DOHH2 (cell line): ENCODE results near the gene EXOC3.

ENCODE experiments used
- H3F3A ChIP-seq: fragments of 200-600 bp; sonication (generic), shearing (Covaris generic); 2 replicates; pipeline ENCODE4 v1.6.0; 2016; ENCODE audit warnings: antibody characterized with exemption, mild to moderate bottlenecking; ENCODE audit not compliant: control insufficient read depth, insufficient read depth
- H3K27ac ChIP-seq: fragments of 200-600 bp; sonication (generic); 2 replicates; pipeline ENCODE4 v1.5.1; 2014; ENCODE audit warnings: low read depth, mild to moderate bottlenecking, low read length, moderate library complexity
- H3K27me3 ChIP-seq: fragments of 200-600 bp; sonication (generic); 2 replicates; pipeline ENCODE4 v1.6.1; 2014; ENCODE audit warnings: mild to moderate bottlenecking, low read length, mixed read lengths; ENCODE audit not compliant: control insufficient read depth
- H3K36me3 ChIP-seq: fragments of 200-600 bp; sonication (generic); 2 replicates; pipeline ENCODE4 v1.6.1; 2014; ENCODE audit warnings: mild to moderate bottlenecking, low read length, moderate library complexity, mixed read lengths; ENCODE audit not compliant: control insufficient read depth
- H3K4me1 ChIP-seq: fragments of 200-600 bp; sonication (generic); 2 replicates; pipeline ENCODE4 v1.6.1; 2014; ENCODE audit warnings: mild to moderate bottlenecking, low read length, mixed read lengths; ENCODE audit not compliant: control insufficient read depth
- H3K4me2 ChIP-seq: fragments of 200-600 bp; sonication (generic); 2 replicates; pipeline ENCODE4 v1.6.0; 2014; ENCODE audit warnings: mild to moderate bottlenecking, low read length, moderate library complexity
- H3K4me3 ChIP-seq: fragments of 200-600 bp; sonication (generic); 2 replicates; pipeline ENCODE4 v1.5.1; 2014; ENCODE audit warnings: mild to moderate bottlenecking, low read length, mixed read lengths
- H3K79me2 ChIP-seq: fragments of 200-600 bp; sonication (generic); 2 replicates; pipeline ENCODE4 v1.6.1; 2014; ENCODE audit warnings: mild to moderate bottlenecking, low read length, mixed read lengths; ENCODE audit not compliant: control insufficient read depth
- H3K9me2 ChIP-seq: fragments of 200-600 bp; sonication (generic); replicated peaks from 2 replicates; pipeline ENCODE4 v1.6.1; 2014; ENCODE audit warnings: mild to moderate bottlenecking, low read length, mixed read lengths; ENCODE audit not compliant: control insufficient read depth
- H3K9me3 ChIP-seq: fragments of 200-600 bp; sonication (generic); 2 replicates; pipeline ENCODE4 v1.6.1; 2014; ENCODE audit warnings: antibody characterized with exemption, low read length, mixed read lengths; ENCODE audit not compliant: control insufficient read depth, insufficient read depth
- H4K20me1 ChIP-seq: fragments of 200-600 bp; sonication (generic); 2 replicates; pipeline ENCODE4 v1.6.0; 2014; ENCODE audit warnings: low read depth, mild to moderate bottlenecking, antibody characterized with exemption, low read length, moderate library complexity; ENCODE audit not compliant: control insufficient read depth, insufficient read depth
- EZH2phosphoT487 ChIP-seq: fragments of 200-600 bp; sonication (generic); IDR thresholded peaks from 2 replicates; pipeline ENCODE4 v1.6.1; 2017; ENCODE audit warnings: borderline replicate concordance, mild to moderate bottlenecking, antibody characterized with exemption, low read length, moderate library complexity, mixed read lengths
- TF ChIP-seq, protein P1 (sequence below): fragments of 200-600 bp; sonication (generic); IDR thresholded peaks from one replicate; pipeline ENCODE4 v1.5.1; 2014; ENCODE audit warnings: antibody characterized with exemption, mild to moderate bottlenecking, low read depth, low read length; ENCODE audit not compliant: poor library complexity, severe bottlenecking

The EXOC3 gene

DNA sequence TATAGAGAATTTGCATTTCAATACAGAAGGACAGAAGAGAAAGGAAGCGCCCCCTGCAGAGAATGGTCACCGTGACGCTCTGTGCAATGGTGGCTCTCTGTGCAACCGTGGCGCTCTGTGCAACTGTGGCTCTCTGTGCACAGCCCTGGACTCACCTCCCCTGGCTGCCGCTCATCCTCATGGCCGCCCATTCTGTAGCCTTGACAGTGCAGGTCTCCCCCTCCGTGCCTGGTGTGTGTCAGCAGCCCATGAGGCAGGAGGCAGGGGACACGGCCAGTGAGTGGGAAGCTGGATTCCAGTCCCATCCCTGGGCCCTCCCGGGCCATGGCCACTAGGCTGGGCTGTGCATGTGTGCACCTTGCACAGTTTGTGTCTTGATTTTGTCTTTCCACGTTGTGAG is 12.0 kb downstream of the EXOC3 start:
- Histone ChIP-seq H3F3A (peaks cover 4% of the 10 kb centered on the region; the same call in 1 of the 2 replicates), H3K4me1 (peaks cover 5% of the 10 kb centered on the region), H3K9me3 (no peaks in the 10 kb centered on the region), H3K4me2 (no peak overlapping the region), H4K20me1 (no peaks in the 10 kb centered on the region), H3K79me2 (peaks cover 82% of the 10 kb centered on the region), H3K9me2 (no peaks in the 10 kb centered on the region), H3K36me3 (peaks cover 97% of the 10 kb centered on the region), H3K27me3 (no peaks in the 10 kb centered on the region), H3K27ac (no peak overlapping the region), H3K4me3 (no peak overlapping the region)
- TF ChIP-seq, protein P1, sequence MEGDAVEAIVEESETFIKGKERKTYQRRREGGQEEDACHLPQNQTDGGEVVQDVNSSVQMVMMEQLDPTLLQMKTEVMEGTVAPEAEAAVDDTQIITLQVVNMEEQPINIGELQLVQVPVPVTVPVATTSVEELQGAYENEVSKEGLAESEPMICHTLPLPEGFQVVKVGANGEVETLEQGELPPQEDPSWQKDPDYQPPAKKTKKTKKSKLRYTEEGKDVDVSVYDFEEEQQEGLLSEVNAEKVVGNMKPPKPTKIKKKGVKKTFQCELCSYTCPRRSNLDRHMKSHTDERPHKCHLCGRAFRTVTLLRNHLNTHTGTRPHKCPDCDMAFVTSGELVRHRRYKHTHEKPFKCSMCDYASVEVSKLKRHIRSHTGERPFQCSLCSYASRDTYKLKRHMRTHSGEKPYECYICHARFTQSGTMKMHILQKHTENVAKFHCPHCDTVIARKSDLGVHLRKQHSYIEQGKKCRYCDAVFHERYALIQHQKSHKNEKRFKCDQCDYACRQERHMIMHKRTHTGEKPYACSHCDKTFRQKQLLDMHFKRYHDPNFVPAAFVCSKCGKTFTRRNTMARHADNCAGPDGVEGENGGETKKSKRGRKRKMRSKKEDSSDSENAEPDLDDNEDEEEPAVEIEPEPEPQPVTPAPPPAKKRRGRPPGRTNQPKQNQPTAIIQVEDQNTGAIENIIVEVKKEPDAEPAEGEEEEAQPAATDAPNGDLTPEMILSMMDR, result peak; percentile 29
- no peak for TF ChIP-seq EZH2phosphoT487

DNA sequence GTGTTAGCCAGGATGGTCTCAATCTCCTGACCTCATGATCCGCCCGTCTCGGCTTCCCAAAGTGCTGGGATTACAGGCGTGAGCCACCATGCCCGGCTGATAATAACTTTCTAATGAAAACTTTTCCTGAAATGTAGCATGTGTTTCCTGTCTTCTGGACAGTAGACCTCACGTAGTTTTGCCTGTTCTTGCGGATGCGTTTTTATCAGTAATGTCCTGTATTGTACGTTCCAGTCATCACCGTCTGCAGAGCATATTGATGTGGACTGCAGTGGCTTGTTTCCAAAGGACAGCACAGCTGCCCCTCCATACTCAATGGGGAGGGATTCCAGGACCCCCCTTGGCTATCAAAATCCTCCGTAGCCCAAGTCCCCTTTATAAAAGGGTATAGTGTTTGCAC is 12.8 kb downstream of the EXOC3 start:
- no peaks in the 10 kb centered on the region for H4K20me1 ChIP-seq
- H3K27ac ChIP-seq, result no peak overlapping the region
- no peak overlapping the region for H3K4me2 ChIP-seq
- peaks cover 98% of the 10 kb centered on the region for H3K36me3 ChIP-seq
- TF ChIP-seq, protein P1, result no peak
- no peaks in the 10 kb centered on the region for H3K9me3 ChIP-seq
- H3K4me3 ChIP-seq, result no peak overlapping the region
- peaks cover 5% of the 10 kb centered on the region for H3K4me1 ChIP-seq
- H3K79me2 ChIP-seq, result peaks cover 78% of the 10 kb centered on the region
- H3F3A ChIP-seq, result peaks cover 4% of the 10 kb centered on the region; the same call in 1 of the 2 replicates
- H3K9me2 ChIP-seq, result no peaks in the 10 kb centered on the region
- H3K27me3 ChIP-seq, result no peaks in the 10 kb centered on the region

DNA sequence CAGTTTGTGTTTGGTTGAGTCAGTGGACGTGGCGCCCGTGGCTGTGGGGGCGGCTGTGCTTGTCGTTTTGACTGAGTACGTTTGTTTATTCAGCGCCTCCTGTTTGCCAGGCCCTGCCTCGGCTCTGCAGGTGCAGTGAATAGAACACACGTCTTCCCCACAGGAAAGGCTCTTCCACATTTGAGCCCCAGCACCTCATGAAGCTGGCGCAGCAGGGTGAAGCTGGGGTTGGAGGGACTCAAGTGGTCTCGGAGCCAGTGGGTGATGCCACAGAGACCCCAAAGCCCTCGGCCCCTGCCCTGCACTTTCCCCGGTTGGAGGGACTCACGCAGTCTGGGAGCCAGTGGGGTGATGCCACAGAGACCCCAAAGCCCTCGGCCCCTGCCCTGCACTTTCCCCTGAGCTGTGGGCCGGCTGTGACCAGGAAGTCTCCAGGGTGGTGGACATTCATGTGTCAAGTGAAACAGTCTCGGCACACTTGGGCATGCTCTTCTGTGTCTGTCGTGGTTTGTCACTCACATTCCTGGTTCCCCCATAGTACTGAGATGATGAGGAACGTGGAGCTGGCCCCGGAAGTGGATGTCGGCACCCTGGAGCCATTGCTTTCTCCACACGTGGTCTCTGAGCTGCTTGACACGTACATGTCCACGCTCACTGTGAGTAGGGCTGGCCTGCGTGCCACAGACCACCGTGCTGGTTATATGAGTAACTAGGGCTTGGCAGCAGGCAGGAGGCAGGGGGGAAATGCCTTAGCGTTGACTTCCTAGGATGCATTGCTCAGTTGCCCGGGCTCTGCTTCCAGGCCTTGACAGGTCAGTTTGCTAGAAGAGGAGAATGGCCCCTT is 13.6 kb downstream of the EXOC3 start:
- H3K4me2 ChIP-seq, result no peak overlapping the region
- peaks cover 72% of the 10 kb centered on the region for H3K79me2 ChIP-seq
- H3K9me3 ChIP-seq, result no peaks in the 10 kb centered on the region
- no peak overlapping the region for H3K27ac ChIP-seq
- no peak overlapping the region for H3K4me3 ChIP-seq
- no peaks in the 10 kb centered on the region for H3K27me3 ChIP-seq
- TF ChIP-seq, protein P1, result no peak
- TF ChIP-seq EZH2phosphoT487, result no peak
- peaks cover 92% of the 10 kb centered on the region for H3K36me3 ChIP-seq
- no peaks in the 10 kb centered on the region for H4K20me1 ChIP-seq
- peaks cover 4% of the 10 kb centered on the region; the same call in 1 of the 2 replicates for H3F3A ChIP-seq
- peaks cover 5% of the 10 kb centered on the region for H3K4me1 ChIP-seq
- no peaks in the 10 kb centered on the region for H3K9me2 ChIP-seq
